CD4-positive, alpha-beta memory T cell (primary cell): ENCODE measurements around the gene ZBTB17. TPM values are rescaled to one million over a fixed set of nuclear protein-coding genes. Genes with fewer than 3 reads are reported as not detected.

ENCODE experiments used
- CTCF ChIA-PET: fragments of 350-600 bp; sonication (Branson Sonifier 250); formaldehyde crosslinking; loops from one replicate; lab custom pipeline; 2021; ENCODE audit warnings: inconsistent platforms; ENCODE audit not compliant: partially characterized antibody; lab: Charles Lee
- POLR2A ChIA-PET: fragments of 350-600 bp; sonication (Branson Sonifier 250); formaldehyde crosslinking; loops from one replicate; lab custom pipeline; 2021; ENCODE audit not compliant: partially characterized antibody; lab: Charles Lee
- DNase-seq, 5 donors: peaks; one replicate each; pipeline versions ENCODE4 v3.0.0 to v3.0.0-alpha.2; 2020 to 2022; ENCODE audit warnings: mixed read lengths in 1 of 5
- H3K27ac ChIP-seq: one replicate; pipeline ENCODE4 v1.7.0; 2013; ENCODE audit warnings: low read depth, low read length
- H3K27me3 ChIP-seq: 2 replicates; pipeline ENCODE4 v1.7.0; 2013; ENCODE audit warnings: mild to moderate bottlenecking, low read length, moderate library complexity; ENCODE audit not compliant: insufficient read depth
- H3K36me3 ChIP-seq: 2 replicates; pipeline ENCODE4 v1.7.0; 2013; ENCODE audit warnings: mild to moderate bottlenecking, low read length, moderate library complexity; ENCODE audit not compliant: insufficient read depth
- H3K4me1 ChIP-seq: 2 replicates; pipeline ENCODE4 v1.7.0; 2013; ENCODE audit warnings: mild to moderate bottlenecking, low read length, moderate library complexity; ENCODE audit not compliant: insufficient read depth
- H3K4me3 ChIP-seq, 2 donors: one replicate each; pipeline ENCODE4 v1.7.0; 2013; ENCODE audit warnings: low read length in 2 of 2, mild to moderate bottlenecking in 1 of 2
- H3K9me3 ChIP-seq, 2 donors: one replicate each; pipeline ENCODE4 v1.7.0; 2013; ENCODE audit warnings: low read length in 2 of 2, control low read depth in 1 of 2; ENCODE audit not compliant: control insufficient read depth in 1 of 2
- H3K27ac Mint-ChIP-seq, 7 donors: one replicate each; pipeline ENCODE4 v1.8.0; 2020 to 2021; ENCODE audit warnings: mixed read lengths in 7 of 7, mild to moderate bottlenecking in 6 of 7, inconsistent platforms in 3 of 7, moderate library complexity in 3 of 7
- H3K27me3 Mint-ChIP-seq, 2 donors: one replicate each; pipeline ENCODE4 v1.8.0; 2020 to 2021; ENCODE audit warnings: mixed read lengths in 2 of 2
- H3K36me3 Mint-ChIP-seq, 2 donors: one replicate each; pipeline ENCODE4 v1.8.0; 2020 to 2021; ENCODE audit warnings: mixed read lengths in 2 of 2, inconsistent platforms in 1 of 2, mild to moderate bottlenecking in 1 of 2
- H3K4me1 Mint-ChIP-seq, 4 donors: one replicate each; pipeline ENCODE4 v1.8.0; 2020 to 2021; ENCODE audit warnings: mixed read lengths in 4 of 4, mild to moderate bottlenecking in 1 of 4
- H3K4me3 Mint-ChIP-seq, 8 donors: one replicate each; pipeline ENCODE4 v1.8.0; 2020 to 2021; ENCODE audit warnings: mixed read lengths in 8 of 8, mild to moderate bottlenecking in 7 of 8, moderate library complexity in 6 of 8, inconsistent platforms in 3 of 8
- H3K9me3 Mint-ChIP-seq, 8 donors: one replicate each; pipeline ENCODE4 v1.8.0; 2020 to 2021; ENCODE audit warnings: mixed read lengths in 8 of 8, mild to moderate bottlenecking in 5 of 8, inconsistent platforms in 3 of 8, moderate library complexity in 1 of 8
- intact Hi-C: fragments of 100-400 bp; cut with micrococcal nuclease; formaldehyde crosslinking; loops from one replicate; pipeline ENCODE4 v1.15.1; 2023
- polyA plus RNA-seq, 2 donors: library from polyadenylated mRNA; unstranded; fragments of 300-500 nt; fragmentation: Illumina TruSeq; gene quantifications; one replicate each; pipeline ENCODE4 v1.2.3, GENCODE V29; 2021
- total RNA-seq, 2 experiments: library from RNA; stranded (reverse); gene quantifications; one replicate each; pipeline ENCODE4 v1.2.3, GENCODE V29; 2021

Gene ZBTB17
- total and polyA plus RNA-seq, 4 experiments from 2014 or later = 5.2 to 61.0 (median 38.4) TPM

DNA sequence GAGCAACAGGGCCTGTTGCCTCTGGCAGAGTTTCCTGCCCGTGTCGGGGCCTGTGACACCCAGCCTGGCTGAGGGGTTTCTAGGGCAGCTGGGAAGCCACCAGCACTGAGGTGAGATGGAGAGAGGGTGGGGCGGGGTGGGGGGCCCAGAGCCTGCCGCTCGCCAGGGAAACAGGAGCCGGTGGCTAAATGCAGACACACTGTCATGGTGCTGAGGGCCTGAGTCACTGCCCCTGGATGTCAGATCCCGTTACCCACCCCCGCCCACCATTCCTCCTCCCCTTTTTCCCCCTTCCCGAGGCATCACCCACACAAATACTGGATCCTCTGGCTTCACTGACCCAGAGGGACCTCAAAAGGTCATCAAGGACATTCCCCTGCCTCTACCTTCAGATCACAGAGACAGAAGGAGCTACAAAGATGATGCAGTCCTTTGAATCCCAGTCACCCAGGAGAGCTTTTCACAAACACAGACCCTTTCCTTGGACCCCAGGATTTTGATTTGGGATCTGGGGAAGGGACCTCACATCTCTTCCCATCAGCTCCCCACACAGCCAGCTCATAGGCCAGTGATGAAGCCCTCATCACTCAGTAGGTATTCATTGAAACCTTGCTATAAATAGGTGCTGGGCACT lies 43.9 kb upstream of the ZBTB17 start:
- Histone ChIP-seq H3K9me3 (no peaks in the 10 kb centered on the region), H3K27me3 (no peaks in the 10 kb centered on the region), H3K4me1 (no peaks in the 10 kb centered on the region), H3K36me3 (no peaks in the 10 kb centered on the region), H3K4me3 (no peak overlapping the region), H3K27ac (no peak overlapping the region)
- peak in 1 of 5 donors; percentile 8 for DNase-seq
- Mint-ChIP-seq H3K4me3 (no peak overlapping the region), H3K9me3 (no peaks in the 10 kb centered on the region), H3K4me1 (no peaks in the 10 kb centered on the region), H3K27me3 (peaks cover 0 to 12% of the 10 kb centered on the region in 2 donors), H3K27ac (no peak overlapping the region), H3K36me3 (no peaks in the 10 kb centered on the region)
- ChIA-PET CTCF (interaction anchor here (2.8 kb wide), 1 partner anchor 10 kb away, joined by 12 read pairs; no protein-coding TSS in a partner anchor), POLR2A (interaction anchor here (0.7 kb wide), 1 partner anchor 55 kb away, joined by 3 read pairs; no protein-coding TSS in a partner anchor)
- intact Hi-C loops = no loop called here

DNA sequence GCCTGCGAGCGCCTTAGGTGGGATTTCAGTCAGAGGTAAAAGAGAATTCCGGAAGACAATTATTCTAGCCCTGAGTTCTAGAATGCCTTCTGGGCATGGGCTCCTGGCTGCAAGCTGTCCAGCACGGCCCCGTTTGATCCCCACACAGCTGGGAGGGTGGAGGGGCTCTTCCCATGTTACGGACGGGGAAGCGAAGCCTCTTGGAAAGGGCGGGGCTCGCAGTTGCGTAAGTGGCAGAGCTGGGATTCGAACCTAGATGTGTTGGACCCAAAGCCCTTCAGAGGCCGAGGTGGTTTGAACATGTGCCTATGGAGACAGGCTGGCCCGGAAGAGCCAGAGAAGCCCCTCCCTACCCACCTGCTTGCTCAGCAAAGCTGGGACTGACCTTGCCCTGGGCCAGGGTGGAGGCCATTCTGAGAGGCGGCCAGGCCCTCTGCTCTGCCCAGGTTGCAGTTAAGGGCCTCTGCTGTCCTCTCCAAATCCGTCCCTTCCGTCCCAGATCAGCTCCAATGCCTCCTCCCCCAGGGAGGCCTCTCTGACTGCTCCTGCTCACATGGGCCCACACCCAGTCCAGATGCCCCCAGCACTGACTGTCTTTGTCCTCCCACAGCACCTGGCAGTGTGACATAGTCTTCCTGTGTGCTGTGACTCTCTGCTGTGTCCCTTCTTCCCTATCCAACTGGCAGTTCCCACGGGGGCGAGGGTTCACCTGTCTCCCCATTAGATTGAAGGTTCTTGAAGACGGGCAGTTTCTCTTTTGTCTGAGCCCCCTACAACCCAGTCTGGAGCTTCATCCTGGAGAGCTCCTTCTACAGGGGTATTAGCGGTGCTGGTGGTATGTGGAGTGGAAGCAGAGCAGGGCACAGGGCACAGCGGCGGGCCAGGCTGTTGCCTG lies 43.1 kb upstream of the ZBTB17 start:
- H3K27ac Mint-ChIP-seq = no peak overlapping the region
- CTCF ChIA-PET = interaction anchor here (2.8 kb wide), 1 partner anchor 9 kb away, joined by 12 read pairs; no protein-coding TSS in a partner anchor
- H3K4me3 Mint-ChIP-seq = no peak overlapping the region
- H3K4me1 ChIP-seq = no peaks in the 10 kb centered on the region
- no peaks in the 10 kb centered on the region for H3K36me3 ChIP-seq
- intact Hi-C loops = no loop called here
- H3K27me3 Mint-ChIP-seq = peaks cover 0 to 17% of the 10 kb centered on the region in 2 donors
- no peaks in the 10 kb centered on the region for H3K9me3 Mint-ChIP-seq
- H3K4me1 Mint-ChIP-seq = no peaks in the 10 kb centered on the region
- DNase-seq = peak in 1 of 5 donors; percentile 12
- H3K4me3 ChIP-seq = no peak overlapping the region
- POLR2A ChIA-PET = no interaction called here
- H3K36me3 Mint-ChIP-seq = no peaks in the 10 kb centered on the region
- no peak overlapping the region for H3K27ac ChIP-seq
- no peaks in the 10 kb centered on the region for H3K27me3 ChIP-seq
- no peaks in the 10 kb centered on the region for H3K9me3 ChIP-seq

DNA sequence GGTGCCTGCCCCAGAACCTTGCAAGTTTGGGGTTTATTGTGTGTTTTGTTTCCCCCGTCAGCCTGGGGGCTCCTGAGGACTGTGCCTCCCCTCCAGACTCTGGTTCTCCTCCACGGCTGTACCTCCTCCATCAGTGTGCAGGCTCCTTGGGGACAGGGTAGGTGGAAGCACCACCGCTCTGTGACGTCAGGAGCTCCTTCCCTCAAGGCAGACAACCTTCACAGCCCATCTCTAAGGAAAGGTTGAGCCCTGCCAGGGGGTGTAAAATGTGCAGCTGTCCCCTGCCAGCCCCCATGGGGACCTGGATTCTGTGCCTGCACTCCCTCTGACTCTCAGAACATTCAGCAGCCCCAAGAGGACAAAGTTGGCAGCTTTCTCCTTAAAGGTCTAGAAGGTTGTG lies 42.4 kb upstream of the ZBTB17 start:
- intact Hi-C loops = no loop called here

DNA sequence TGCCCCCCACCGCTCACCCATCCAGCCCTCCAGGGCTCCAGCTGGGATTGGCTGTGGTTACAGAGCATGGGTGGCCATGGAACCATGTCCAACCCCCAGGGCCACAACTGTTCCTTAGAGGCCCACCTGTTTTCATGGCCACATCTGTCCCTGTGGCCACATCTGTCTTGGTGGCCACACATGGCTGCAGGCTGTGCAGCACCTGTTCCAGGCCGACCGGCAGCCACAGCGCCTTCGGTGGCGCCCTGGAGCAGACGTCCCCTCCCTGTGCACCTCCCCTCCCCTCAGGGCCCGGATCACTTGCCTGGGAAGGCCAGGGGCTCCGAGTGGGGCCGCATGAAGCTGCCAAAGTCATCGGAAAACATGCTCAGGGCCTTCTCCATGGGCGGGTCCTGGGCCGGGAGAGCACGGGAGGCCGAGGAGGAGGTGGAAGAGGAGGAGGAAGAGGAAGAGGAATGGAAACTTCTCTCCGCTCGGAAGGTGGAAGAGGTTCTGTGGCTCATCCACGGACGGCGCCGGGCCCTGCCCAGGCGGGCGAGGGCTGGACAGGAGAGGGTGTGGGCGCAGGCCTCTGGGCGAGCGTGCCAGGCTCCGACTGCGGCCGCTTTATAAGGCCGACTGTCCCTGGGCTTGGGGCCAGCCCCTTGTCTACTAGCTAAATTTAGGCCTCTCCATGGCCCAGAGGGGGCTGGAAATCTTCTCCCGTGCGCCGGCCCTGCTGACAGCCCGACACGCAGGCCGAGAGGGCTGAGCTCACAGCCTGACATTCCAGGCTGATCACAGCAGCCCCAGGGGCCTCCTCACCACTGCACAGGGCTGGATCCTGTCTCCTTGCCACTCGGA lies 41.8 kb upstream of the ZBTB17 start, which contains the start of gene HSPB7:
Gene HSPB7 (minus strand): TSS at position 583 of the 843 bp plus-strand sequence. CDS start 80 bp downstream, at position 503.
- H3K4me1 Mint-ChIP-seq = no peaks in the 10 kb centered on the region
- no peaks in the 10 kb centered on the region for H3K27me3 ChIP-seq
- H3K27me3 Mint-ChIP-seq = peaks cover 2 to 19% of the 10 kb centered on the region in 2 donors
- intact Hi-C loops = no loop called here
- H3K4me3 Mint-ChIP-seq = no peak within 1 kb of the TSS
- H3K4me1 ChIP-seq = peaks cover 6% of the 10 kb centered on the region
- no peak within 1 kb of the TSS for H3K4me3 ChIP-seq
- peak in 1 of 5 donors; percentile 28 for DNase-seq
- CTCF ChIA-PET = interaction anchor here (2.8 kb wide), 1 partner anchor 8 kb away, joined by 12 read pairs; no protein-coding TSS in a partner anchor
- no peak within 1 kb of the TSS for H3K27ac ChIP-seq
- no peak within 1 kb of the TSS for H3K27ac Mint-ChIP-seq
- no peaks in the 10 kb centered on the region for H3K9me3 ChIP-seq
- H3K36me3 ChIP-seq = no peaks in the 10 kb centered on the region
- no peaks in the 10 kb centered on the region for H3K9me3 Mint-ChIP-seq
- POLR2A ChIA-PET = no interaction called here
- no peaks in the 10 kb centered on the region for H3K36me3 Mint-ChIP-seq

More for the DNA sequence above, 42.4 kb upstream of the ZBTB17 start:
- ChIA-PET CTCF (interaction anchor here (2.8 kb wide), 1 partner anchor 9 kb away, joined by 12 read pairs; no protein-coding TSS in a partner anchor), POLR2A (no interaction called here)
- H3K36me3 Mint-ChIP-seq = no peaks in the 10 kb centered on the region
- H3K27ac Mint-ChIP-seq = no peak overlapping the region
- H3K9me3 Mint-ChIP-seq = no peaks in the 10 kb centered on the region
- no peaks in the 10 kb centered on the region for H3K27me3 ChIP-seq
- peaks cover 2 to 19% of the 10 kb centered on the region in 2 donors for H3K27me3 Mint-ChIP-seq
- no peaks in the 10 kb centered on the region for H3K4me1 ChIP-seq
- no peaks in the 10 kb centered on the region for H3K36me3 ChIP-seq
- H3K4me1 Mint-ChIP-seq = no peaks in the 10 kb centered on the region
- no peak overlapping the region for H3K4me3 Mint-ChIP-seq
- peak in 1 of 5 donors; percentile 6 for DNase-seq
- H3K4me3 ChIP-seq = no peak overlapping the region
- H3K27ac ChIP-seq = no peak overlapping the region
- no peaks in the 10 kb centered on the region for H3K9me3 ChIP-seq

DNA sequence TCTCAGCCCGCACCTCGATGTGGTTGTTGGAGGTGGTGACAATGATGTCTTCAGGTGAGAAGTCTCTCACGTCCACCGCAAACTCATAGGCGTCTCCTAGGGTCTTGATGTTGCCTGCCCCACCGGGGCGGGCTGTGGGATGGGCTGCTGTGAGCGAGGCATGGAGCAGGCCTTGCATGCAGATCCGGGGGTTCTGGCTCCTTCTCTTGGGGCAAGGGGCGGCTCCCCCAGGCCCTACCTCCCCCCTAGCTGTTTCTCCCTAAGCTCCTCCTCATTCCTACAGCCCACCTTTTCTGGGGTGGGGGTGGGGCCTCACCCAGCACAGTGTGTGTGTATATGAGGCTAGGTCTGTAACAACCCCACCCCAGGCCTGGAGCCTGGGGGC lies 41.2 kb upstream of the ZBTB17 start:
- H3K27ac Mint-ChIP-seq = no peak overlapping the region
- H3K4me3 Mint-ChIP-seq = no peak overlapping the region
- CTCF ChIA-PET = no interaction called here
- H3K36me3 ChIP-seq = no peaks in the 10 kb centered on the region
- peaks cover 2 to 19% of the 10 kb centered on the region in 2 donors for H3K27me3 Mint-ChIP-seq
- intact Hi-C loops = no loop called here
- DNase-seq = peak in 1 of 5 donors; percentile 23
- no peak overlapping the region for H3K27ac ChIP-seq
- H3K4me1 ChIP-seq = peaks cover 12% of the 10 kb centered on the region
- H3K9me3 ChIP-seq = no peaks in the 10 kb centered on the region
- H3K36me3 Mint-ChIP-seq = no peaks in the 10 kb centered on the region
- H3K27me3 ChIP-seq = no peaks in the 10 kb centered on the region
- POLR2A ChIA-PET = interaction anchor here (0.6 kb wide), 1 partner anchor 42 kb away, joined by 3 read pairs; no protein-coding TSS in a partner anchor
- H3K4me1 Mint-ChIP-seq = peaks cover 0 to 4% (median 4%) of the 10 kb centered on the region in 4 donors
- H3K4me3 ChIP-seq = no peak overlapping the region
- no peaks in the 10 kb centered on the region for H3K9me3 Mint-ChIP-seq

DNA sequence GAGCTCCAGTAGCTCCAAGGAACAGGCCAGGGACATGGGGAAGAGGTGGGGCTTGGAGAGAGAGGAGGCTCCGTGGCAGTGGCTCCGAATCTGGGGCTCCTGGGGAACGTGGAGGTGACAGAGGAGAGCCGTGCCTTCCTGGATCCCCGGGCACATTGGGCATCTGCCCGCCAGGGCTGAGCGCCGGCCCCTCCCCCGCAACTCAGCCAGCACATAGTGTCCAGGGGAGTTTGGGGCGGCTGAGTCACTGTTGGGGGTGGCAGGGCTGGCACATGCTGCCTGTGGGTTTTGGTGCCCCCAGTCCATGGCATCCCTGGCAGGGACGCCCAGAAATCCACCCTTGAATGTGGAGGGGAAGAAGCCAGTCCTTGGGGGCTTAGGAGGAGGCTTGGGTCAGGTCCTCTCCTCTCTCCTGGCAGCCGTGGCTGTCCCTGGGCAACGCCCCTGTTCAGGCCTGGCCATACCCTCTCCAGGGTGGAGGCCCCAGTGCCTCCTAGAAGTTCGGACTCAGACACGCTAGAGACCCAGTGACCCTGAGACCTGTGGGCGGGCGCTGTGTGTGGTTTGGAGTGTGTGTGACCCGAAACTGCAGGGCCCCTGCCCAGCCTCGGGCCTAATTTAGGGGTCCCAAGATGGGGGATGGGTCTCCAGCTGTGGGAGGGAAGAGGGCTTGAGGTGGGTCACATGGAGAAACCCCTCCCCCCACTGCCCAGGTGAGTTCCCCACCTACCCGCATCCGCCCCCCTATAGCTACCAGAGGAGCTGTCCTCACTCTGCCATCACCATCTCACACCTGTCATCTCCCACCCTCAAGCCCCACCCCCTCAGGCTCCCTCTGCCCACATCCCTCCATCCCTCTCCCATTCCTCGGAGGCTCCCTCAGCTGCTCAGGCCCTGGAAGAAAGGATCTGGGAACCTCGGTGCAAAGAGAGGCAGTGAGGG lies 40.3 kb upstream of the ZBTB17 start:
- intact Hi-C loops = no loop called here
- peaks cover 0 to 4% (median 4%) of the 10 kb centered on the region in 4 donors for H3K4me1 Mint-ChIP-seq
- POLR2A ChIA-PET = interaction anchor here (0.6 kb wide), 1 partner anchor 41 kb away, joined by 3 read pairs; no protein-coding TSS in a partner anchor

More for the DNA sequence above, 40.3 kb upstream of the ZBTB17 start:
- DNase-seq = peak in 1 of 5 donors; percentile 7
- H3K36me3 Mint-ChIP-seq = no peaks in the 10 kb centered on the region
- Histone ChIP-seq H3K4me1 (peaks cover 13% of the 10 kb centered on the region), H3K27me3 (no peaks in the 10 kb centered on the region), H3K36me3 (no peaks in the 10 kb centered on the region), H3K4me3 (no peak overlapping the region), H3K9me3 (no peaks in the 10 kb centered on the region), H3K27ac (no peak overlapping the region)
- no peak overlapping the region for H3K4me3 Mint-ChIP-seq
- peaks cover 2 to 17% of the 10 kb centered on the region in 2 donors for H3K27me3 Mint-ChIP-seq
- CTCF ChIA-PET = no interaction called here
- no peaks in the 10 kb centered on the region for H3K9me3 Mint-ChIP-seq
- no peak overlapping the region for H3K27ac Mint-ChIP-seq
